Natural killer cell (primary cell): ENCODE measurements around the gene SV2B. TPM values are rescaled to one million over a fixed set of nuclear protein-coding genes. Genes with fewer than 3 reads are reported as not detected.

Experiments used
- ATAC-seq, 3 donors: fragments of 150-1000 bp in 2 of 3; fragments of 200-7000 bp in 1 of 3; cut with Tn5 transposase; 1 replicate in 1 of 3; 2 replicates in 2 of 3; pipeline ENCODE4 v1.10.0; 2021; ENCODE audit warnings: mild to moderate bottlenecking in 2 of 3, moderate library complexity in 2 of 3
- DNase-seq, 2 donors: peaks; one replicate each; pipeline versions ENCODE4 v3.0.0 to v3.0.0-alpha.2; 2013 to 2021; ENCODE audit warnings: mixed read lengths in 1 of 2
- H3K27ac ChIP-seq: one replicate; pipeline ENCODE4 v1.5.1; 2013; ENCODE audit warnings: mild to moderate bottlenecking, low read length
- H3K27me3 ChIP-seq: one replicate; pipeline ENCODE4 v1.6.1; 2013; ENCODE audit warnings: low read length; ENCODE audit not compliant: control insufficient read depth, insufficient read depth
- H3K36me3 ChIP-seq: one replicate; pipeline ENCODE4 v1.6.1; 2013; ENCODE audit warnings: low read length; ENCODE audit not compliant: control insufficient read depth, insufficient read depth
- H3K4me1 ChIP-seq: one replicate; pipeline ENCODE4 v1.6.1; 2013; ENCODE audit warnings: low read length; ENCODE audit not compliant: control insufficient read depth, insufficient read depth
- H3K4me3 ChIP-seq: one replicate; pipeline ENCODE4 v1.5.1; 2013; ENCODE audit warnings: low read length
- H3K9me3 ChIP-seq: one replicate; pipeline ENCODE4 v1.6.1; 2013; ENCODE audit warnings: low read length; ENCODE audit not compliant: control insufficient read depth, insufficient read depth
- H3K27ac Mint-ChIP-seq, 2 donors: one replicate each; pipeline ENCODE4 v1.8.0; 2022; ENCODE audit warnings: mild to moderate bottlenecking in 2 of 2, mixed read lengths in 2 of 2, moderate library complexity in 1 of 2
- H3K27me3 Mint-ChIP-seq, 2 donors: one replicate each; pipeline ENCODE4 v1.8.0; 2022; ENCODE audit warnings: low read depth in 2 of 2, mixed read lengths in 2 of 2
- H3K36me3 Mint-ChIP-seq: one replicate; pipeline ENCODE4 v1.8.0; 2022; ENCODE audit warnings: mixed read lengths
- H3K4me1 Mint-ChIP-seq, 2 donors: one replicate each; pipeline ENCODE4 v1.8.0; 2022; ENCODE audit warnings: mixed read lengths in 2 of 2
- H3K4me3 Mint-ChIP-seq: one replicate; pipeline ENCODE4 v1.8.0; 2022; ENCODE audit warnings: mild to moderate bottlenecking, moderate library complexity, mixed read lengths
- H3K9me3 Mint-ChIP-seq, 2 donors: one replicate each; pipeline ENCODE4 v1.8.0; 2022; ENCODE audit warnings: mixed read lengths in 2 of 2
- CTCF ChIP-seq: fragments of 200-600 bp; IDR thresholded peaks from one replicate; pipeline ENCODE4 v1.8.0; 2022; ENCODE audit warnings: antibody characterized with exemption
- WGBS: methylation state at CpG from one replicate; pipeline ENCODE4 v1.1.7; 2013; ENCODE audit warnings: missing lambda C conversion rate; ENCODE audit not compliant: insufficient coverage; 5-methylcytosine and 5-hydroxymethylcytosine counted together
- intact Hi-C: fragments of 100-400 bp; cut with micrococcal nuclease; formaldehyde crosslinking; loops from one replicate; pipeline ENCODE4 v1.14.2; 2022
- total RNA-seq, 4 donors: library from RNA; stranded (reverse); fragments of 120-200 nt in 1 of 4; gene quantifications; one replicate each; pipeline versions ENCODE4 v1.2.3 to v1.2.4, GENCODE V29; 2013 to 2022

SV2B gene
- total RNA-seq, 3 donors from 2014 or later (not counting 1 experiment from before 2014, with no cell fraction given): not detected

- ATAC-seq (no peak), DNase-seq (no peak)
- no peaks in the 10 kb centered on the region for H3K27me3 ChIP-seq
- no peaks in the 10 kb centered on the region for H3K36me3 ChIP-seq
- no peaks in the 10 kb centered on the region for H3K4me1 ChIP-seq
- H3K4me3 Mint-ChIP-seq: no peak overlapping the region
- no peaks in the 10 kb centered on the region for H3K9me3 ChIP-seq
- no peak for TF ChIP-seq CTCF
- H3K27me3 Mint-ChIP-seq: peaks cover 19 to 65% of the 10 kb centered on the region in 2 donors
- H3K27ac ChIP-seq: no peak overlapping the region
- peaks cover 6% of the 10 kb centered on the region in 2 donors for H3K4me1 Mint-ChIP-seq
- intact Hi-C loops: loop anchor here (1.0 to 5.0 kb wide), 2 partner anchors 213 to 314 kb away; no protein-coding TSS in a partner anchor
- WGBS: 91% methylated on average over 15 of the region's 15 CpGs
- no peaks in the 10 kb centered on the region for H3K36me3 Mint-ChIP-seq
- H3K27ac Mint-ChIP-seq: no peak overlapping the region
- no peaks in the 10 kb centered on the region for H3K9me3 Mint-ChIP-seq
- no peak overlapping the region for H3K4me3 ChIP-seq
Observed at GRCh38 chr15:91270747-91271146, 170.7 kb downstream of the SV2B start.

GRCh38 chr15:91271565-91272153, 171.6 kb downstream of the SV2B start:
- Histone ChIP-seq H3K27ac (no peak overlapping the region), H3K27me3 (peaks cover 2% of the 10 kb centered on the region), H3K9me3 (no peaks in the 10 kb centered on the region), H3K4me1 (no peaks in the 10 kb centered on the region), H3K36me3 (no peaks in the 10 kb centered on the region), H3K4me3 (no peak overlapping the region)
- Mint-ChIP-seq H3K4me3 (peak overlapping the region; percentile 22), H3K9me3 (peaks cover 3 to 4% of the 10 kb centered on the region in 2 donors), H3K27ac (no peak overlapping the region), H3K36me3 (no peaks in the 10 kb centered on the region), H3K27me3 (peaks cover 24 to 71% of the 10 kb centered on the region in 2 donors), H3K4me1 (peaks cover 6% of the 10 kb centered on the region in 2 donors)
- peak; percentile 27 to 86 for DNase-seq
- ATAC-seq: peak; percentile 63 to 78 (median 75)
- 2% methylated on average over 6 of the region's 8 CpGs for WGBS
- intact Hi-C loops: loop anchor here (1.0 to 5.0 kb wide), 2 partner anchors 214 to 315 kb away; no protein-coding TSS in a partner anchor
- peak; percentile 71 for TF ChIP-seq CTCF

- Mint-ChIP-seq H3K27ac (no peak overlapping the region), H3K4me1 (peaks cover 6% of the 10 kb centered on the region in 2 donors), H3K27me3 (peaks cover 16 to 53% of the 10 kb centered on the region in 2 donors), H3K9me3 (peaks cover 3 to 4% of the 10 kb centered on the region in 2 donors), H3K4me3 (no peak overlapping the region), H3K36me3 (no peaks in the 10 kb centered on the region)
- WGBS: 100% methylated on average over 1 of the region's 1 CpG
- Histone ChIP-seq H3K36me3 (no peaks in the 10 kb centered on the region), H3K27me3 (peaks cover 2% of the 10 kb centered on the region), H3K4me3 (no peak overlapping the region), H3K27ac (no peak overlapping the region), H3K4me1 (no peaks in the 10 kb centered on the region), H3K9me3 (no peaks in the 10 kb centered on the region)
- ATAC-seq (no peak), DNase-seq (no peak)
- no peak for TF ChIP-seq CTCF
- intact Hi-C loops: no loop called here
Observed at GRCh38 chr15:91275844-91276243, 175.8 kb downstream of the SV2B start.

- ATAC-seq (no peak), DNase-seq (no peak)
- no peak overlapping the region for H3K27ac ChIP-seq
- H3K4me3 ChIP-seq: no peak overlapping the region
- intact Hi-C loops: no loop called here
- no peaks in the 10 kb centered on the region for H3K4me1 Mint-ChIP-seq
- H3K27me3 Mint-ChIP-seq: peaks cover 15 to 38% of the 10 kb centered on the region in 2 donors
- no peaks in the 10 kb centered on the region for H3K9me3 ChIP-seq
- no peak for TF ChIP-seq CTCF
- no peaks in the 10 kb centered on the region for H3K36me3 Mint-ChIP-seq
- no peaks in the 10 kb centered on the region for H3K36me3 ChIP-seq
- 96% methylated on average over 2 of the region's 2 CpGs for WGBS
- H3K9me3 Mint-ChIP-seq: peaks cover 3 to 4% of the 10 kb centered on the region in 2 donors
- H3K4me1 ChIP-seq: no peaks in the 10 kb centered on the region
- H3K4me3 Mint-ChIP-seq: no peak overlapping the region
- H3K27ac Mint-ChIP-seq: no peak overlapping the region
- peaks cover 2% of the 10 kb centered on the region for H3K27me3 ChIP-seq
Observed at GRCh38 chr15:91278951-91279350, 178.9 kb downstream of the SV2B start.
